BE2C (cell line): ENCODE data around the gene PLXNA1.

Experiments
- DNase-seq: peaks from one replicate; pipeline ENCODE4 v3.0.0-alpha.2; 2020
- H3K27me3 ChIP-seq: fragments of 250-450 bp; sonication (Bioruptor Pico); 2 replicates; pipeline ENCODE4 v1.5.1; 2020; ENCODE audit warnings: mild to moderate bottlenecking
- H3K36me3 ChIP-seq: fragments of 250-450 bp; sonication (Bioruptor Pico); 2 replicates; pipeline ENCODE4 v1.5.1; 2020; ENCODE audit warnings: mild to moderate bottlenecking
- H3K4me1 ChIP-seq: fragments of 250-450 bp; sonication (Bioruptor Pico); 2 replicates; pipeline ENCODE4 v1.5.1; 2020
- H3K4me3 ChIP-seq: 2 replicates; pipeline ENCODE4 v1.5.1; 2011; ENCODE audit warnings: low read depth, low read length
- H3K9me3 ChIP-seq: fragments of 250-450 bp; sonication (Bioruptor Pico); 2 replicates; pipeline ENCODE4 v1.5.1; 2020
- TF ChIP-seq, protein P1 (sequence below): IDR thresholded peaks from 2 replicates; pipeline ENCODE4 v1.5.1; 2012; ENCODE audit warnings: mild to moderate bottlenecking, low read depth, low read length

PLXNA1 gene

DNA sequence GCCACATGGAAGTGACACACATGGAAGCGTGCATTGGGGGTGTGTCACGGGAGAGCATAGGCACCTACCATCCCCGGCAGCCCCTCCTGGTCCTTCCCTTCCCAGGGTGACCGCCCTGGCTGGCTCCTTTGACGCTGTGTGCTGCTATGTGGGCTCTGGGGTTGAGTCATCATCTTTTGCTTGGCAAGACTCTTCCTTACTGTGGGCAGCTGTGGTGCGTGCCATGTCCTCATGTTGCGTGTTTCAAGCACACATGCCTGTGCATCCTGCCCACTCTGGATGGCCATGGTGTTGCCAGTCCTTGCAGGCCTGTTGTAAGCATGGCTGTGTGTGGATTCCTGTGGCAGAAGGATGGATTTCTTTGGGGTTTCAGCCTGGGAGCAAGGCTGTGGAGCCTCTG, 14.0 kb downstream of the PLXNA1 start:
- Histone ChIP-seq H3K36me3 (peaks cover 19% of the 10 kb centered on the region), H3K4me1 (peaks cover 32% of the 10 kb centered on the region), H3K4me3 (no peak overlapping the region), H3K27me3 (no peaks in the 10 kb centered on the region), H3K9me3 (no peaks in the 10 kb centered on the region)
- no peak for DNase-seq
- TF ChIP-seq, protein P1, sequence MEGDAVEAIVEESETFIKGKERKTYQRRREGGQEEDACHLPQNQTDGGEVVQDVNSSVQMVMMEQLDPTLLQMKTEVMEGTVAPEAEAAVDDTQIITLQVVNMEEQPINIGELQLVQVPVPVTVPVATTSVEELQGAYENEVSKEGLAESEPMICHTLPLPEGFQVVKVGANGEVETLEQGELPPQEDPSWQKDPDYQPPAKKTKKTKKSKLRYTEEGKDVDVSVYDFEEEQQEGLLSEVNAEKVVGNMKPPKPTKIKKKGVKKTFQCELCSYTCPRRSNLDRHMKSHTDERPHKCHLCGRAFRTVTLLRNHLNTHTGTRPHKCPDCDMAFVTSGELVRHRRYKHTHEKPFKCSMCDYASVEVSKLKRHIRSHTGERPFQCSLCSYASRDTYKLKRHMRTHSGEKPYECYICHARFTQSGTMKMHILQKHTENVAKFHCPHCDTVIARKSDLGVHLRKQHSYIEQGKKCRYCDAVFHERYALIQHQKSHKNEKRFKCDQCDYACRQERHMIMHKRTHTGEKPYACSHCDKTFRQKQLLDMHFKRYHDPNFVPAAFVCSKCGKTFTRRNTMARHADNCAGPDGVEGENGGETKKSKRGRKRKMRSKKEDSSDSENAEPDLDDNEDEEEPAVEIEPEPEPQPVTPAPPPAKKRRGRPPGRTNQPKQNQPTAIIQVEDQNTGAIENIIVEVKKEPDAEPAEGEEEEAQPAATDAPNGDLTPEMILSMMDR = no peak

- H3K4me3 ChIP-seq = no peak overlapping the region
- TF ChIP-seq, protein P1 = no peak
- H3K4me1 ChIP-seq = peaks cover 37% of the 10 kb centered on the region
- H3K27me3 ChIP-seq = no peaks in the 10 kb centered on the region
- peaks cover 14% of the 10 kb centered on the region for H3K36me3 ChIP-seq
- H3K9me3 ChIP-seq = no peaks in the 10 kb centered on the region
- no peak for DNase-seq
These were observed 14.6 kb downstream of the PLXNA1 start for GRCh38 chr3:126997455-126998038.

- H3K4me3 ChIP-seq = no peak overlapping the region
- DNase-seq = no peak
- H3K27me3 ChIP-seq = no peaks in the 10 kb centered on the region
- TF ChIP-seq, protein P1 = no peak
- H3K9me3 ChIP-seq = no peaks in the 10 kb centered on the region
- H3K36me3 ChIP-seq = peaks cover 8% of the 10 kb centered on the region
- peaks cover 37% of the 10 kb centered on the region for H3K4me1 ChIP-seq
These were observed 15.4 kb downstream of the PLXNA1 start for GRCh38 chr3:126998320-126998719.

- TF ChIP-seq, protein P1 = no peak
- Histone ChIP-seq H3K27me3 (no peaks in the 10 kb centered on the region), H3K9me3 (no peaks in the 10 kb centered on the region), H3K36me3 (peaks cover 8% of the 10 kb centered on the region), H3K4me1 (peaks cover 34% of the 10 kb centered on the region), H3K4me3 (no peak overlapping the region)
- no peak for DNase-seq
These were observed 15.8 kb downstream of the PLXNA1 start for GRCh38 chr3:126998728-126999127.

DNA sequence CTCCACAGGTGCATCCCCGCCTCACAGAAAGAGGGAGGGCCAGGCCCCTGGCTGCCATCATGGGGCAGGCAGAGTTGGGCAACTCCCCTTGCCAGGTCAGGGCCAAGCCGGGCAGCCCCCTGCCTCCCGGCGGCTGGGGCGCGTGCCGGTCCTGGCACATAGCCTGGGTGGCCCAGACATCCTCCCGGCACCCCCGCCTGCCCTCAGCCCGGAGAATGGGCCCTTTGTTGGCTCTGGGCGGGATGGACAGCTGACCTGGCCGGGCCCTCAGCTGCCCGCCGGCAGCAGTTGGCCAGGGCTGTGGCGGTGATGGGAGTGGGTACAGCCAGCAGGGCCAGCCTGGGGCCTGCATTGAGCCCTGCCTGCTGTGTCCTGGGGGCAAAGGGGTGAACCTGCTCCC, 16.5 kb downstream of the PLXNA1 start:
- TF ChIP-seq, protein P1 = no peak
- Histone ChIP-seq H3K36me3 (peaks cover 6% of the 10 kb centered on the region; the same call in 1 of the 2 replicates), H3K27me3 (no peaks in the 10 kb centered on the region), H3K4me1 (peaks cover 27% of the 10 kb centered on the region), H3K4me3 (no peak overlapping the region), H3K9me3 (no peaks in the 10 kb centered on the region)
- DNase-seq = no peak

- Histone ChIP-seq H3K9me3 (no peaks in the 10 kb centered on the region), H3K4me3 (no peak overlapping the region), H3K27me3 (no peaks in the 10 kb centered on the region), H3K4me1 (peaks cover 20% of the 10 kb centered on the region), H3K36me3 (peaks cover 6% of the 10 kb centered on the region; the same call in 1 of the 2 replicates)
- DNase-seq = no peak
- TF ChIP-seq, protein P1 = no peak
These were observed 17.2 kb downstream of the PLXNA1 start for GRCh38 chr3:127000119-127000518.
